HG03280 (cell line): Measurements from ENCODE around the gene GOLGA5.
A peak's percentile ranks its signal among the peaks of the same experiment; 100 is the strongest.
"Not testable (repeated sequence)": the region's sequence is repeated elsewhere in the genome, so short reads cannot be mapped to it uniquely, and the experiment has no call there.

Experiments used
- ATAC-seq: cut with Tn5 transposase; IDR thresholded peaks from one replicate; pipeline ENCODE4 v1.9.1; 2021; ENCODE audit warnings: mild to moderate bottlenecking, moderate library complexity; ENCODE audit not compliant: unreplicated experiment

GOLGA5 gene

DNA sequence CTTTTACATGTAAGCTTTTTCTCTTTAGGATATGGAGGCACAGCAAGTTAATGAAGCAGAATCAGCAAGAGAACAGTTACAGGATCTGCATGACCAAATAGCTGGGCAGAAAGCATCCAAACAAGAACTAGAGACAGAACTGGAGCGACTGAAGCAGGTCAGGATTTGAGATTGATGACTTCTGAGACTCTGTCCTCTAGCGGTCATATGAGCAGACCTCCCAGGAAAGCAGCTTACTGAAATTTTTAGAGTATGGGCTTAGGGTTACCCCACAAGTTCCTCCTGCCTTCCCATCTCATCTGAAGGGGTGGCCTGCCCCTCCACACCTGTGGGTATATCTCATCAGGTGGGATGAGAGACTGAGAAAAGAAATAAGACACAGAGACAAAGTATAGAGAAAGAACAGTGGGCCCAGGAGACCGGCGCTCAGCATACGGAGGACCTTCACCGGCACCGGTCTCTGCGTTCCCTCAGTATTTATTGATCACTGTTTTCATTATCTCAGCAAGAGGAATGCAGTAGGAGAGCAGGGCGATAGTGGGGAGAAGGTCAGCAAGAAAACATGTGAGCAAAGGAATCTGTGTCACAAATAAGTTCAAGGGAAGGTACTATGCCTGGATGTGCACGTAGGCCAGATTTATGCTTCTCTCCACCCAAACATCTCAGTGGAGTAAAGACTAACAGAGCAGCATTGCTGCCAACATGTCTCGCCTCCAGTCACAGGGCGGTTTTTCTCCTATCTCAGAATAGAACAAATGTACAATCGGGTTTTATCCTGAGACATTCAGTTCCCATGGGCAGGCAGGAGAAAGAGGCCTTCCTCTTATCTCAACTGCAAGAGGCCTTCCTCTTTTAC lies 25.8 kb downstream of the GOLGA5 start:
- not testable (repeated sequence) for ATAC-seq

- not testable (repeated sequence) for ATAC-seq
These were observed 26.4 kb downstream of the GOLGA5 start for GRCh38 chr14:92820536-92820840.

DNA sequence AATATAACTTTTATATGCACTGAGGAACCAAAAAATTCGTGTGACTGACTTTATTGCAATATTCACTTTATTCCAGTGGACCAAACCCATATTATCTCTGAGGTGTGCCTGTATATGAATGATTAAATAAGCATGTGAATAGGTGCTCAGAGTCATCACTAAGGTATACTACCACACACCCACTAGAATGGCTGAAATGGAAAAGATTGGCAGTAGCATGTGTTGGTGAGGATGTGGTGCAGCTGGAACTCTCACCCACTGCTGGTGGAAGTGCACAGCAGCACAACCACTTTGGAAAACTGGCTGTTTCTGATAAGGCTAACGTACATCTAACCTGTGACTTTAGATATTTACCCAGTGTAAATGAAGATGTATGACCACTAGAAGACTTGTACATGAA lies 36.8 kb downstream of the GOLGA5 start:
- no peak for ATAC-seq

DNA sequence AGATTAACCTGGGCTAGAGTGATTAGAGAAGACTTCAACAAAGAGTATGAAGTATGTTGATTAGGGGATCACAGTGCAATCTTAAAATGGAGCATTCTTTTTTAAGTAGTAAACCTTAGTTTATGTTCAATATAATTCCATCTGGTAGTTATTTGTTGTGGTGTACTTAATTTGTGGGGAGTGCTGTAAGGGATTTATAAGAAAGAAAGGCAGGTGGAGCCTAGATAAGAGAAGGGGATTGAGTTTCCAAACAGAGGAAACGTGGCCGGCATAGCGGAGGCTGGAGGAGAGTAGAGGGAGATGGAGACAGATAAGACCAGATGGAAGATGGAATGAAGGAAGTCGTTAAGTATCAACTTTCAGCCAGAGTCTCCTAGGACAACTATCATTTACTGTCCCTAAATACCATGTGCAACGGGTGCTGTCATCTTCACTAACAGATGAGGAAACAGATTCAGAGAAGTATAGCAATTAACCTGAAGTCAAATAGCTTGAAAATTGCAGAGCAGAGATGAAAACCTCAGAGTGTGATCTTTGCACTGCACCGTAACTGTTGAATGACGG lies 38.1 kb downstream of the GOLGA5 start:
- ATAC-seq: no peak

DNA sequence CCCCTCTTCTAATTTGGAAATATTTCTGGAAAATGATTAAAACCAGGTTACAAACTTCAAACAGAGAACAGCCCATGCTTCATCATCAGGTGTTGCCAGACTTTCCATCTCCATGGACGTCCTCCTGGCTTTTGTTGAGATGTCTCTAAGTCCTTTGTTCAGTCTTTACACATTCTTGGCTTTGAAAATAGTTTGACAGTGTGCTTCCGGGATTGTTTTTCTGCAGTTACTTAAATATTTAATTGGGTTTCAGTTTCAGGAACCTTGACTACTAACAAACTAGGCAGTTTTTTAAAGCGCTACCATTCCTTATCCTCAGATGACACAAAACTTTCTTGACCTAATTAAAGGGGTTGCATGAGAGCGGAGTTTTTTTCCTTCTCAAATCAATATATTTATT lies 47.8 kb downstream of the GOLGA5 start:
- ATAC-seq: no peak

DNA sequence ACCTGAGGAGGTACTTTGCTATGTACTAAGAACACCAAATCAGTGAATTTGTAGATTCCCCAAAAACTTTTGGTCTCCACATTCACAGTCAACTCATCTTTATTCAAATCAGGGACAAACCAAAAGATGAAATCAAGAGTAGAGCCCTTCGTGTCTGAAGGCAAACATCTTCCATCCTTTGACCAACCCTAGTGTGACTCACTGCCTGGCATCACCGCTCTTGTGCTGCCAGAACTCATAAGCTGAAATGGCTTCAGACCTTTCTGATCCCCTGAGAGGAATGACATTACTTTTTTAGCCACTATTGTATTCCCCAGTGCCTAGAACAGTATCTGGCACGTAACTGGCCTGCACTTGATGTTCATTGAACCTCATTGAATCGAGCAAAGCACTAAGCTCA lies 50.1 kb downstream of the GOLGA5 start:
- no peak for ATAC-seq

DNA sequence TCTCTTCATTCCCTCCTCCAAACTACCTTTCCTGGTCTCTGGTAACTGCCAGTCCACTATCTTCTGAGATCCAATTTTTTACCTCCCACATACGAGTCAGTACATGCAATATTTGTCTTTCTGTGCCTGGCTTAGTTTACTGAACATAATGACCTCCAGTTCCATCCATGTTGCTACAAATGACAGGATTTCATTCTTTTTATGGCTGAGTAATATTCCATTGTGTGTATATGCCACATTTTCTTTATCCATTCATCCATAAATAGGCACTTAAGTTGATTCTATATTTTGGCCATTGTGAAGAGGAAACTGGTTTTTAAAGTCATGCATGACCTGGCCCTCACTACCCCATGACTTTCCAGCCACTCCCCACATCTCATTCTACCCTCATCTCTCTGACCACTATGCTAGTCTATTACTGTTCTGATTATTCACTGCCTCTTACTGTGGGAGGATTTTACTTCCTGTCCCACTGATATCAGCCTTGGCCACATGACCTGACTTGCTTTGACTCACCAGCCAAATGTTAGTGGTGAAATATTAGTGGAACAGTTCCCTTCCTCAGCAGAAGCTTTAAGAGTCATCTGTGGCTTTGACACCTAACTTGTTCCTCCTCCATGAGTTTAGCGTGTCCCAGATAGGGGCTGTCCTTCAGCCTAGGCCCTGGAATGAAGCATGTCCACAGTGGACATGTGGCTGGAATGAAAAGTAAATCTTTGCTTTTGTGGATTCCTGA lies 52.2 kb downstream of the GOLGA5 start:
- peak; percentile 80 for ATAC-seq

DNA sequence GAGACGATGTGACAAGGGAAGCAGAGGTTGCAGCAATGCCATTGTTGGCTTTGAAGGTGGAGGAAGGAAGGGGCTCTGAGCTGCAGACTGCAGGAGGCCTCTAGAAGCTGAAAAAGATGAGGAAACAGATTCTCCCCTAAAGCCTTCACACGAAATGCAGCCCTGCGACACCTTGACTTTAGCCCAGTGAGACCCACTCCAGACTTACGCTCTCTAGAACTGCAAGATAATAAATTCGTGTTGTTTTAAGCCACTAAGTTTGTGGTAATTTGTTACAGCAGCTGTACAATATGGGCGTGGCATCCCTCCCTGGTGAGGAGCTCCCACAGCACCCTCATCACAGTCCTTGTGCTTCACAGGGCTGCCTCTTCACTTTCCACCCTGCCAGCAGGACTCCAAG lies 53.2 kb downstream of the GOLGA5 start:
- no peak for ATAC-seq

- ATAC-seq: no peak
These were observed 53.6 kb downstream of the GOLGA5 start for GRCh38 chr14:92847749-92848148.

DNA sequence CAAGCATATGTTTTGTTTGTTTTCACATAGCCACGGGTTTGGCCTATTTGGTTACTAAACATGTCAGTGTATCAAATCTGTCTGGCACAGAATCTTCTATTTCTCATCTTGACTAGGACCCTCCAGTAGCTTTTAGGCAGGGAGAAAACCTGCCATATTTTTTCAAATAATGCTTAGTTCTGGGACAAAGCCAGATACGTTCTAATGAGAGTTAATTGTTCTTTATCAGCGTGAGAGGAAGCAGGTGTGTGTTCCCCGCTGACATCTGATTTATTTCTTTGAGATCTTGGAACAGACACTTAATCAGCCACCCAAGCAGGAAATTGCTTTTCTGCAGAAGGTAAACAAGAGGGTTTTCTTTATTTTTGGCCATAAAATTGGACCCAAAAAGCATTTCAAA lies 54.8 kb downstream of the GOLGA5 start:
- ATAC-seq: no peak

DNA sequence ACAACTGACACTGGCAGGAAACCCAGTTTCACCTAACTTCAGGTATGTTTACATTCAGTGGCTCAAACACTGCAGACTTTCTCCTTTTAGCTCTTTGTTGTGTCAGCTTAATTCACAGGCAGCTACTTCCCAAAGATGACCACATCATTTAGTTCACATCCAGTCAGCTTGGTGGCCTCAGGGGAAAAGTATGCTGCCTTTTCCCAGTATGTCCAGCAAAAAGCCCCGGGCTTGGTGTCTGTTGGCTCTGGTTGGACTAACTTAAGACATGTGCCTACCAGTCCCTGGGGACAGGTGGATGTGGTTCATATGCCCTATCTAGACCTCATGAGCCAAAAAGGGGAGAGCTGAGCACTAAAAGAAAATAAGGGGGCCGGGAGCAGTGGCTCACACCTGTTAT lies 56.4 kb downstream of the GOLGA5 start:
- no peak for ATAC-seq

- ATAC-seq: not testable (repeated sequence)
These were observed 59.0 kb downstream of the GOLGA5 start for GRCh38 chr14:92853136-92853535.

GRCh38 chr14:92860049-92860840 lies 66.1 kb downstream of the GOLGA5 start:
- ATAC-seq: no peak

DNA sequence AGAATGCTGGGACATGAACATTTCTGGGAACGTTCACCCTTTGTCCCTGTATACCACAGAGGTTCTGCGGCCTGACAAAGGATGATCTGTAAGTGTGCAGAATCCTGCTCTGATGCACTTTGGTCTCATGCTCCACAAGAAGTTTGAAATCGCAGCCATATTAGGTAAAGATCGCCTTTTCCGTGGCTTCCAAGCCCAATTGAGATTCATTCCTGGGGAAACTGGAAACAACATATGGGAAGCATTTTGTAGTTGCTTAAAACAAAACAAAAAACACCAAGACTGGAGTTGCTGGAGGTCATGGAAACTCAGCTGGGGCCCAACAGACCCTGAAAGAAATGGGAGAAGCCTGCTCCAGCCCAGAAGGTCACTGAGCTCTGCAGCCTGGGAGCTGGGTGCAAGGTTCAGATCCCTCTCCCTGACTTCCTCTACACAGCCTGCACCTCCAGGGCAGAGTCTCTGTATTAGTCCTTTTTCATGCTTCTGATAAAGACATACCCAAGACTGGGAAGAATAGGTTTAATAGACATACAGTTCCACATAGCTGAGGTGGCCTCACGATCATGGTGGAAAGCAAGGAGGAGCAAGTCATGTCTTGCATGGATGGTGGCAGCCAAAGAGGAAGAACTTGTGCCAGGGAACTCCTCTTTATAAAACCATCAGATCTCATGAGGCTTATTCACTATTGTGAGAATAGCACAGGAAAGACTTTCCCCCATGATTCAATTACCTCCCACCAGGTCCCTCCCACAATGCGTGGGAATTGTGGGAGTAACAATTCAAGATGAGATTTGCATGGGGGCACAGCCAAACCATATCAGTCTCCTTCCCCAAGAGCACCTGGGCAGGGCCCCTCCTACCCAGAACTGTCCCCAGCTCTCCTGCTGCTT lies 68.0 kb downstream of the GOLGA5 start:
- ATAC-seq: no peak

DNA sequence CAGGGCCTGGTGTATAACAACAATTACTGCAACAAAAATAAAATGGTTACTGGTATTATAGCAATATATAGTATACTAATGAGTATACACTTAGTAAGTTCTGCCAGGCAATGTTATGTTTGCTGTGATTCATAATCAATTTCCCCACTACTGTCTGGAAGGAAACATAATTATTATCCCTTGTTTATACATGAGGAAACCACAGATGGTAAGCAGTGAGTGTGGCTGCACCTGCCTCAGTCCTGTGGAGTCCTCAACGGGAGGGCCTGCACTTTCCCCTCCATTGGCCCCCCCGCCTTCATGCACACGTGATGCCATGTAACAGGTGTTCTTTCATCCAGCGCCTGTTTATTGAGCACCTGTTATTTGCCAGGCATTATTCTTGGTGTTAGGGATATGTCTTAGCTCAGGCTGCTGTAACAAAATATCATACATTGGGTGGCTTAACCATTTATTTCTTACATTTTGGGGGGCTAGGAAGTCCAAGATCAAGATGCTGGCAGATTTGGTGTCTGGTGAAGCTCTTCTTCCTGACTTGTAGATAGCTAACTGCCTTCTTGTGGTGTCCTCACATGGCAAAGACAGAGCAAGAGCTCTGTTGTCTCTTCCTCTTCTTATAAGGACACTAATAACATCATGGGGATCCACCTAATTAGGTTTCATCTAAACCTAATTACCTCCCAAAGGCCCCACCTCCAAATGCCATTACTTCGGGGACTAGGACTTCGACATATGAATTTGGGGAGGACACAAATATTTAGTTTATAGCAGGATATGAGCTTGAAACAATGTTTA lies 69.4 kb downstream of the GOLGA5 start:
- no peak for ATAC-seq

DNA sequence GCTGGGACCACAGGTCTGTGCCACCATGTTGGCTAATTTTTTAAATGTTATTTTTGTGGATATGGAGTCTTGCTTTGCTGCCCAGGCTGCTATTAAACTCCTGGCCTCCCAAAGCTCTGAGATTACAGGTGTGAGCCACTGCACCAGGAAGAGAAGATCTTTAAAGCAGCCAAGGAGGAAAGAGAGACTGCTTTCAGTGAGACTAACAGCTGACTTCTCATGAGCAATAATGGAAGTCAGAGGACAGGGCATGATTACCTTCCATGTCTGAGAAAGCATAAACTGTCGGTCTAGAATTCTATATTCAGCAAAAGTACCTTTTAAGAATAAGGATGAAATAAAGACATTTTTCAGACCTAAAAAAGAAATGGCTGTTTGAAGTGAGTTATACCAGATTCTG lies 71.6 kb downstream of the GOLGA5 start:
- ATAC-seq: no peak

- ATAC-seq: no peak
These were observed 72.2 kb downstream of the GOLGA5 start for GRCh38 chr14:92866181-92866752.

GRCh38 chr14:92866901-92867865 lies 73.1 kb downstream of the GOLGA5 start:
- ATAC-seq: no peak
